DOHH2 (cell line): Measurements from ENCODE around the gene BRSK2.

ENCODE experiments used
- H3F3A ChIP-seq: fragments of 200-600 bp; sonication (generic), shearing (Covaris generic); 2 replicates; pipeline ENCODE4 v1.6.0; 2016; ENCODE audit warnings: antibody characterized with exemption, mild to moderate bottlenecking; ENCODE audit not compliant: control insufficient read depth, insufficient read depth
- H3K27ac ChIP-seq: fragments of 200-600 bp; sonication (generic); 2 replicates; pipeline ENCODE4 v1.5.1; 2014; ENCODE audit warnings: low read depth, mild to moderate bottlenecking, low read length, moderate library complexity
- H3K27me3 ChIP-seq: fragments of 200-600 bp; sonication (generic); 2 replicates; pipeline ENCODE4 v1.6.1; 2014; ENCODE audit warnings: mild to moderate bottlenecking, low read length, mixed read lengths; ENCODE audit not compliant: control insufficient read depth
- H3K36me3 ChIP-seq: fragments of 200-600 bp; sonication (generic); 2 replicates; pipeline ENCODE4 v1.6.1; 2014; ENCODE audit warnings: mild to moderate bottlenecking, low read length, moderate library complexity, mixed read lengths; ENCODE audit not compliant: control insufficient read depth
- H3K4me1 ChIP-seq: fragments of 200-600 bp; sonication (generic); 2 replicates; pipeline ENCODE4 v1.6.1; 2014; ENCODE audit warnings: mild to moderate bottlenecking, low read length, mixed read lengths; ENCODE audit not compliant: control insufficient read depth
- H3K4me2 ChIP-seq: fragments of 200-600 bp; sonication (generic); 2 replicates; pipeline ENCODE4 v1.6.0; 2014; ENCODE audit warnings: mild to moderate bottlenecking, low read length, moderate library complexity
- H3K4me3 ChIP-seq: fragments of 200-600 bp; sonication (generic); 2 replicates; pipeline ENCODE4 v1.5.1; 2014; ENCODE audit warnings: mild to moderate bottlenecking, low read length, mixed read lengths
- H3K79me2 ChIP-seq: fragments of 200-600 bp; sonication (generic); 2 replicates; pipeline ENCODE4 v1.6.1; 2014; ENCODE audit warnings: mild to moderate bottlenecking, low read length, mixed read lengths; ENCODE audit not compliant: control insufficient read depth
- H3K9me2 ChIP-seq: fragments of 200-600 bp; sonication (generic); replicated peaks from 2 replicates; pipeline ENCODE4 v1.6.1; 2014; ENCODE audit warnings: mild to moderate bottlenecking, low read length, mixed read lengths; ENCODE audit not compliant: control insufficient read depth
- H3K9me3 ChIP-seq: fragments of 200-600 bp; sonication (generic); 2 replicates; pipeline ENCODE4 v1.6.1; 2014; ENCODE audit warnings: antibody characterized with exemption, low read length, mixed read lengths; ENCODE audit not compliant: control insufficient read depth, insufficient read depth
- H4K20me1 ChIP-seq: fragments of 200-600 bp; sonication (generic); 2 replicates; pipeline ENCODE4 v1.6.0; 2014; ENCODE audit warnings: low read depth, mild to moderate bottlenecking, antibody characterized with exemption, low read length, moderate library complexity; ENCODE audit not compliant: control insufficient read depth, insufficient read depth
- CTCF ChIP-seq: fragments of 200-600 bp; sonication (generic); IDR thresholded peaks from one replicate; pipeline ENCODE4 v1.5.1; 2014; ENCODE audit warnings: antibody characterized with exemption, mild to moderate bottlenecking, low read depth, low read length; ENCODE audit not compliant: poor library complexity, severe bottlenecking
- EZH2phosphoT487 ChIP-seq: fragments of 200-600 bp; sonication (generic); IDR thresholded peaks from 2 replicates; pipeline ENCODE4 v1.6.1; 2017; ENCODE audit warnings: borderline replicate concordance, mild to moderate bottlenecking, antibody characterized with exemption, low read length, moderate library complexity, mixed read lengths

Gene BRSK2

GRCh38 chr11:1488575-1489180 lies 98.9 kb downstream of the BRSK2 start:
- Histone ChIP-seq H3K9me3 (no peaks in the 10 kb centered on the region), H3K9me2 (no peaks in the 10 kb centered on the region), H3F3A (no peaks in the 10 kb centered on the region), H3K27ac (no peak overlapping the region), H3K36me3 (no peaks in the 10 kb centered on the region), H3K4me1 (peaks cover 4% of the 10 kb centered on the region), H3K4me3 (no peak overlapping the region), H4K20me1 (peaks cover 14% of the 10 kb centered on the region; the same call in 1 of the 2 replicates), H3K79me2 (peaks cover 34% of the 10 kb centered on the region), H3K27me3 (no peaks in the 10 kb centered on the region), H3K4me2 (no peak overlapping the region)
- TF ChIP-seq EZH2phosphoT487, result no peak
- TF ChIP-seq CTCF, result no peak

- H3K27ac ChIP-seq, result no peak overlapping the region
- no peaks in the 10 kb centered on the region for H3F3A ChIP-seq
- H3K9me3 ChIP-seq, result no peaks in the 10 kb centered on the region
- H3K4me2 ChIP-seq, result no peak overlapping the region
- peaks cover 8% of the 10 kb centered on the region for H3K4me1 ChIP-seq
- peaks cover 43% of the 10 kb centered on the region for H3K79me2 ChIP-seq
- no peaks in the 10 kb centered on the region for H3K9me2 ChIP-seq
- TF ChIP-seq CTCF (no peak), EZH2phosphoT487 (no peak)
- H3K4me3 ChIP-seq, result no peak overlapping the region
- H4K20me1 ChIP-seq, result peaks cover 11% of the 10 kb centered on the region; the same call in 1 of the 2 replicates
- no peaks in the 10 kb centered on the region for H3K27me3 ChIP-seq
- H3K36me3 ChIP-seq, result no peaks in the 10 kb centered on the region
These were observed 100.9 kb downstream of the BRSK2 start for GRCh38 chr11:1490651-1491050.

- Histone ChIP-seq H3K4me2 (no peak overlapping the region), H3K9me3 (no peaks in the 10 kb centered on the region), H3K36me3 (no peaks in the 10 kb centered on the region), H3K4me3 (no peak overlapping the region), H3F3A (no peaks in the 10 kb centered on the region), H3K27ac (no peak overlapping the region), H3K27me3 (no peaks in the 10 kb centered on the region), H4K20me1 (peaks cover 11% of the 10 kb centered on the region; the same call in 1 of the 2 replicates), H3K9me2 (no peaks in the 10 kb centered on the region), H3K79me2 (peaks cover 51% of the 10 kb centered on the region), H3K4me1 (peaks cover 8% of the 10 kb centered on the region)
- TF ChIP-seq EZH2phosphoT487, result no peak
- no peak for TF ChIP-seq CTCF
These were observed 101.6 kb downstream of the BRSK2 start for GRCh38 chr11:1491379-1491778.
